SK-N-MC (cell line): ENCODE results near the gene ADAMTS4.

Experiments
- EZH2 ChIP-seq: fragments of 200-600 bp; sonication (generic); IDR thresholded peaks from one replicate; pipeline ENCODE4 v1.6.1; 2017; ENCODE audit warnings: antibody characterized with exemption
- FOXP2 ChIP-seq: optimal IDR thresholded peaks from 2 replicates; pipeline ENCODE3; 2011; ENCODE audit warnings: mild to moderate bottlenecking, moderate library complexity; ENCODE audit not compliant: insufficient read depth; ENCODE audit errors: extremely low read length, control extremely low read depth
- POLR2AphosphoS5 ChIP-seq: IDR thresholded peaks from 2 replicates; pipeline ENCODE4 v1.6.1; 2012; ENCODE audit warnings: mild to moderate bottlenecking, low read depth, low read length, borderline replicate concordance

DNA sequence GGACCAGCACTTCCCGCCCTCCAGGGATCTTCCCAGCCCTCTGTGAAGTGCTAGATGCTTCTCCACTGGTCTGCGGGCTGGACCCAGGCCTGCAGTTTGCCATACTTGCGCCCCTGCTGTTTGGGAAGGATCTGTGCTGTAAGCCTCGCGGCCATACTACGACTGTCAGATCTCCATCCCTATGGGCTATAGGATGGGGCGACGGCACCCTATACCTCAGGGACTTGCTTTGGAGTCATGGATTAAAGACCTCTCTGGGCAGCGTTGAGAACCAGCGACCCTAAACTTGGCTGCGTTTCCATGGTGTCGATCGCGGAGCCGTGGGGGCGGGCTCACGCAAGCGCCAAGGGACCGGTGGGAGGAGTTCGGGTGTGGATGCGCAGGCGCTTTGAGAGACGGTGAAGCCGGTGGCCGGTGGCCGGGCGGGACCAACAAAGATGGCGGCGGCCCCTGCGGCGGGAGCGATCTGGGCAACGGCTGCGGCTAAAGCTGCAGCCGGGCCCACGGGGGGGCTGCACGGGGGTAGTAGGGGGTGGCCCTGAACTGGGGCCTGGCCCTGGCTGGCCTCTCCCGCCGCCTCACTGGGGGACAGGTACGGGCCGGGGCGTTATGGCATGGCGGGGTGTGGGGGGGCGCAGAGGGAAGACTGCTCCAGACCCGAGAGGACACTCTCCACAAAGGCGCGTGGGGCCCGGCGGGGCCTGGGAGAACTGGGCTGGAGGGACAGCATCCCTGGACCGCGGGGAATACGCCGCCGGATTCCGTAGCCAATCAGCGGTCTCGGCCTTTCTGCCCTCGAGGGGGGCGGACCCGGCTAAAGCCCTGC, 39.6 kb downstream of the ADAMTS4 start, which contains the start of gene USP21:
- TF ChIP-seq EZH2 (no peak), POLR2AphosphoS5 (peak; percentile 89), FOXP2 (no peak)
